CD4-positive, CD25-positive, alpha-beta regulatory T cell (primary cell): ENCODE measurements around the gene ABCA13. TPM values are rescaled to one million over a fixed set of nuclear protein-coding genes. Genes with fewer than 3 reads are reported as not detected.
"Not testable (repeated sequence)": the region's sequence is repeated elsewhere in the genome, so short reads cannot be mapped to it uniquely, and the experiment has no call there.

Experiments used
- ATAC-seq, 2 donors: fragments of 150-1000 bp; cut with Tn5 transposase; one replicate each; pipeline ENCODE4 v1.10.0; 2021; ENCODE audit warnings: low read depth in 2 of 2, moderate number of reproducible peaks in 2 of 2, moderate library complexity in 1 of 2
- DNase-seq, 3 donors: peaks; one replicate each; pipeline versions ENCODE4 v3.0.0 to v3.0.0-alpha.2; 2012 to 2022; ENCODE audit warnings: mixed read lengths in 1 of 3
- H3K27ac ChIP-seq: one replicate; pipeline ENCODE4 v1.7.0; 2013; ENCODE audit warnings: mild to moderate bottlenecking, low read length; ENCODE audit not compliant: insufficient read depth, poor library complexity, severe bottlenecking
- H3K27me3 ChIP-seq: one replicate; pipeline ENCODE4 v1.7.0; 2013; ENCODE audit warnings: low read length; ENCODE audit not compliant: control insufficient read depth, insufficient read depth
- H3K36me3 ChIP-seq: one replicate; pipeline ENCODE4 v1.7.0; 2013; ENCODE audit warnings: mild to moderate bottlenecking, low read length, moderate library complexity; ENCODE audit not compliant: control insufficient read depth, insufficient read depth
- H3K4me1 ChIP-seq: 2 replicates; pipeline ENCODE4 v1.7.0; 2013; ENCODE audit warnings: mild to moderate bottlenecking, low read length; ENCODE audit not compliant: insufficient read depth, control insufficient read depth, poor library complexity, severe bottlenecking
- H3K4me3 ChIP-seq: one replicate; pipeline ENCODE4 v1.7.0; 2013; ENCODE audit warnings: low read depth, mild to moderate bottlenecking, low read length, moderate library complexity
- H3K9me3 ChIP-seq, 2 experiments: 1 replicate in 1 of 2; 2 replicates in 1 of 2; pipeline ENCODE4 v1.7.0; 2013; ENCODE audit warnings: low read length in 2 of 2, mild to moderate bottlenecking in 1 of 2, moderate library complexity in 1 of 2; ENCODE audit not compliant: control insufficient read depth in 2 of 2
- H3K27ac Mint-ChIP-seq, 3 donors: one replicate each; pipeline ENCODE4 v1.8.0; 2020 to 2022; ENCODE audit warnings: mild to moderate bottlenecking in 3 of 3, mixed read lengths in 3 of 3, moderate library complexity in 2 of 3
- H3K27me3 Mint-ChIP-seq: one replicate; pipeline ENCODE4 v1.8.0; 2022; ENCODE audit warnings: mild to moderate bottlenecking, mixed read lengths
- H3K36me3 Mint-ChIP-seq: one replicate; pipeline ENCODE4 v1.8.0; 2020; ENCODE audit warnings: mixed read lengths
- H3K4me1 Mint-ChIP-seq, 4 donors: one replicate each; pipeline ENCODE4 v1.8.0; 2020 to 2022; ENCODE audit warnings: mixed read lengths in 4 of 4, mild to moderate bottlenecking in 1 of 4
- H3K4me3 Mint-ChIP-seq, 4 donors: one replicate each; pipeline ENCODE4 v1.8.0; 2020 to 2022; ENCODE audit warnings: mild to moderate bottlenecking in 4 of 4, mixed read lengths in 4 of 4, moderate library complexity in 3 of 4
- H3K9me3 Mint-ChIP-seq, 7 donors: one replicate each; pipeline ENCODE4 v1.8.0; 2020 to 2022; ENCODE audit warnings: mixed read lengths in 7 of 7, mild to moderate bottlenecking in 3 of 7, moderate library complexity in 2 of 7
- polyA plus RNA-seq, 4 donors: library from polyadenylated mRNA; unstranded; fragments of 300-500 nt; fragmentation: Illumina TruSeq; gene quantifications; one replicate each; pipeline ENCODE4 v1.2.3, GENCODE V29; 2021
- total RNA-seq: library from RNA; stranded (reverse); gene quantifications from one replicate; pipeline ENCODE4 v1.2.3, GENCODE V29; 2022

Gene ABCA13
- total and polyA plus RNA-seq, 5 donors from 2014 or later = 1.1 TPM; not detected in 4

- Mint-ChIP-seq H3K27ac (no peak overlapping the region), H3K4me1 (peaks cover 0 to 3% (median 0%) of the 10 kb centered on the region in 4 donors), H3K27me3 (peaks cover 10% of the 10 kb centered on the region), H3K36me3 (no peaks in the 10 kb centered on the region), H3K9me3 (peaks cover 0 to 4% (median 0%) of the 10 kb centered on the region in 7 donors), H3K4me3 (no peak overlapping the region)
- H3K27ac ChIP-seq = no peak overlapping the region
- H3K36me3 ChIP-seq = no peaks in the 10 kb centered on the region
- ATAC-seq (no peak), DNase-seq (no peak)
- H3K4me3 ChIP-seq = no peak overlapping the region
- H3K27me3 ChIP-seq = no peaks in the 10 kb centered on the region
- H3K9me3 ChIP-seq = peaks cover 0 to under 1% of the 10 kb centered on the region in 2 experiments
- no peaks in the 10 kb centered on the region for H3K4me1 ChIP-seq
Measured at GRCh38 chr7:48141521-48141920, 29.7 kb upstream of the ABCA13 start.

GRCh38 chr7:48144291-48144768, 26.9 kb upstream of the ABCA13 start:
- Histone ChIP-seq H3K4me3 (no peak overlapping the region), H3K27ac (no peak overlapping the region), H3K36me3 (no peaks in the 10 kb centered on the region), H3K9me3 (no peaks in the 10 kb centered on the region), H3K4me1 (no peaks in the 10 kb centered on the region), H3K27me3 (peaks cover 2% of the 10 kb centered on the region)
- ATAC-seq (no peak), DNase-seq (no peak)
- Mint-ChIP-seq H3K4me3 (no peak overlapping the region), H3K36me3 (no peaks in the 10 kb centered on the region), H3K27ac (no peak overlapping the region), H3K27me3 (peaks cover 8% of the 10 kb centered on the region), H3K9me3 (peaks cover 0 to 4% (median 0%) of the 10 kb centered on the region in 7 donors), H3K4me1 (peaks cover 0 to 3% (median 0%) of the 10 kb centered on the region in 4 donors)

GRCh38 chr7:48147078-48147591, 24.1 kb upstream of the ABCA13 start:
- H3K27me3 Mint-ChIP-seq = no peaks in the 10 kb centered on the region

GRCh38 chr7:48147690-48148089, 23.6 kb upstream of the ABCA13 start:
- not testable (repeated sequence) for H3K27me3 Mint-ChIP-seq, H3K4me3 ChIP-seq, H3K9me3 Mint-ChIP-seq, H3K27ac Mint-ChIP-seq, H3K27ac ChIP-seq, H3K9me3 ChIP-seq, H3K4me3 Mint-ChIP-seq, H3K4me1 ChIP-seq, H3K27me3 ChIP-seq, H3K36me3 ChIP-seq, DNase-seq, ATAC-seq, H3K4me1 Mint-ChIP-seq, H3K36me3 Mint-ChIP-seq

More at GRCh38 chr7:48147078-48147591, 24.1 kb upstream of the ABCA13 start:
- ATAC-seq (no peak), DNase-seq (no peak)
- H3K27ac ChIP-seq = no peak overlapping the region
- no peaks in the 10 kb centered on the region for H3K4me1 Mint-ChIP-seq
- H3K4me3 ChIP-seq = no peak overlapping the region
- no peaks in the 10 kb centered on the region for H3K36me3 ChIP-seq
- no peaks in the 10 kb centered on the region for H3K36me3 Mint-ChIP-seq
- no peak overlapping the region for H3K4me3 Mint-ChIP-seq
- no peak overlapping the region for H3K27ac Mint-ChIP-seq
- H3K9me3 Mint-ChIP-seq = peaks cover 0 to 4% (median 0%) of the 10 kb centered on the region in 7 donors
- no peaks in the 10 kb centered on the region for H3K4me1 ChIP-seq
- H3K9me3 ChIP-seq = no peaks in the 10 kb centered on the region
- H3K27me3 ChIP-seq = peaks cover 2% of the 10 kb centered on the region

- ATAC-seq (no peak), DNase-seq (no peak)
- Histone ChIP-seq H3K4me1 (no peaks in the 10 kb centered on the region), H3K36me3 (no peaks in the 10 kb centered on the region), H3K4me3 (no peak overlapping the region), H3K27ac (no peak overlapping the region), H3K27me3 (peaks cover 2% of the 10 kb centered on the region), H3K9me3 (no peaks in the 10 kb centered on the region)
- Mint-ChIP-seq H3K4me1 (no peaks in the 10 kb centered on the region), H3K4me3 (no peak overlapping the region), H3K27ac (no peak overlapping the region), H3K27me3 (no peaks in the 10 kb centered on the region), H3K36me3 (no peaks in the 10 kb centered on the region), H3K9me3 (peaks cover 0 to 4% (median 0%) of the 10 kb centered on the region in 7 donors)
Measured at GRCh38 chr7:48148311-48148710, 22.9 kb upstream of the ABCA13 start.

- H3K4me3 Mint-ChIP-seq = no peak overlapping the region
Measured at GRCh38 chr7:48149058-48149457, 22.2 kb upstream of the ABCA13 start.

GRCh38 chr7:48150086-48150485, 21.2 kb upstream of the ABCA13 start:
- DNase-seq = no peak
- ATAC-seq = no peak
- Mint-ChIP-seq H3K4me1 (no peaks in the 10 kb centered on the region), H3K27ac (peak overlapping the region in 1 of 3 donors; percentile 69), H3K4me3 (no peak overlapping the region), H3K36me3 (no peaks in the 10 kb centered on the region), H3K27me3 (peaks cover 4% of the 10 kb centered on the region), H3K9me3 (peaks cover 0 to 6% (median 0%) of the 10 kb centered on the region in 7 donors)
- no peak overlapping the region for H3K4me3 ChIP-seq
- no peaks in the 10 kb centered on the region for H3K36me3 ChIP-seq
- H3K27me3 ChIP-seq = peaks cover 5% of the 10 kb centered on the region
- H3K27ac ChIP-seq = no peak overlapping the region
- H3K4me1 ChIP-seq = no peaks in the 10 kb centered on the region
- H3K9me3 ChIP-seq = peaks cover 0 to 2% of the 10 kb centered on the region in 2 experiments

More at GRCh38 chr7:48149058-48149457, 22.2 kb upstream of the ABCA13 start:
- Mint-ChIP-seq H3K4me1 (no peaks in the 10 kb centered on the region), H3K9me3 (peaks cover 0 to 3% (median 0%) of the 10 kb centered on the region in 7 donors), H3K36me3 (no peaks in the 10 kb centered on the region), H3K27ac (no peak overlapping the region), H3K27me3 (peaks cover 4% of the 10 kb centered on the region)
- ATAC-seq (no peak), DNase-seq (no peak)
- no peaks in the 10 kb centered on the region for H3K4me1 ChIP-seq
- H3K4me3 ChIP-seq = no peak overlapping the region
- no peak overlapping the region for H3K27ac ChIP-seq
- H3K36me3 ChIP-seq = no peaks in the 10 kb centered on the region
- H3K27me3 ChIP-seq = peaks cover 5% of the 10 kb centered on the region
- H3K9me3 ChIP-seq = peaks cover 0 to 2% of the 10 kb centered on the region in 2 experiments

- Mint-ChIP-seq H3K9me3 (peaks cover 0 to 6% (median 0%) of the 10 kb centered on the region in 7 donors), H3K4me3 (no peak overlapping the region), H3K4me1 (no peaks in the 10 kb centered on the region), H3K27me3 (peaks cover 11% of the 10 kb centered on the region), H3K36me3 (no peaks in the 10 kb centered on the region), H3K27ac (no peak overlapping the region)
- peak in 2 of 3 donors; percentile 15 to 46 for DNase-seq
- no peaks in the 10 kb centered on the region for H3K36me3 ChIP-seq
- H3K4me3 ChIP-seq = no peak overlapping the region
- H3K27me3 ChIP-seq = peaks cover 15% of the 10 kb centered on the region
- no peaks in the 10 kb centered on the region for H3K4me1 ChIP-seq
- ATAC-seq = peak in 1 of 2 donors; percentile 64
- no peak overlapping the region for H3K27ac ChIP-seq
- H3K9me3 ChIP-seq = peaks cover 0 to 2% of the 10 kb centered on the region in 2 experiments
Measured at GRCh38 chr7:48154792-48155413, 16.4 kb upstream of the ABCA13 start.
